GM12878 (cell line): ENCODE measurements around the gene TRIM51.

Experiments used
- BHLHE40 ChIP-seq, 2 experiments: fragments of 450-650 bp in 1 of 2; IDR thresholded peaks; 2 replicates each; pipeline ENCODE4 v1.6.1; 2011 to 2017; ENCODE audit warnings: low read depth in 2 of 2, borderline replicate concordance in 1 of 2, improper control_type of control experiment in 1 of 2, low read length in 1 of 2, mild to moderate bottlenecking in 1 of 2
- JUNB ChIP-seq: IDR thresholded peaks from 2 replicates; pipeline ENCODE4 v1.6.1; 2016; ENCODE audit warnings: antibody characterized with exemption, mild to moderate bottlenecking
- NFYB ChIP-seq: IDR thresholded peaks from 2 replicates; pipeline ENCODE4 v1.6.1; 2011; ENCODE audit warnings: low read depth, mild to moderate bottlenecking, low read length, improper control_type of control experiment, moderate library complexity; ENCODE audit not compliant: insufficient read depth
- TF ChIP-seq, protein P1 (sequence below): IDR thresholded peaks from 2 replicates; pipeline ENCODE4 v1.6.1; 2011; ENCODE audit warnings: borderline replicate concordance, low read depth, mild to moderate bottlenecking, moderate library complexity, mixed read lengths, low read length; ENCODE audit not compliant: insufficient read depth; ENCODE audit errors: extremely low read length
- TF ChIP-seq, protein P2 (sequence below): fragments of 450-650 bp; IDR thresholded peaks from 2 replicates; pipeline ENCODE4 v1.6.1; 2016; ENCODE audit warnings: mild to moderate bottlenecking
- TF ChIP-seq, protein P3 (sequence below): IDR thresholded peaks from 2 replicates; pipeline ENCODE4 v1.6.1; 2012; ENCODE audit warnings: low read depth, low read length, improper control_type of control experiment
- TF ChIP-seq, protein P4 (sequence below), 3 experiments: IDR thresholded peaks in 2 of 3; conservative IDR thresholded peaks in 1 of 3; 2 replicates each; pipeline ENCODE4 v1.5.1; 2011; ENCODE audit warnings: low read depth in 3 of 3, low read length in 3 of 3, mild to moderate bottlenecking in 3 of 3, control low read depth in 2 of 3, moderate library complexity in 2 of 3, inconsistent platforms in 1 of 3, mixed read lengths in 1 of 3; ENCODE audit not compliant: control insufficient read depth in 2 of 3, insufficient read depth in 1 of 3; ENCODE audit errors: extremely low read depth in 1 of 3
- TF ChIP-seq, protein P5 (sequence below): IDR thresholded peaks from 2 replicates; pipeline ENCODE4 v1.6.1; 2011; ENCODE audit warnings: low read depth, low read length, improper control_type of control experiment, borderline replicate concordance

DNA sequence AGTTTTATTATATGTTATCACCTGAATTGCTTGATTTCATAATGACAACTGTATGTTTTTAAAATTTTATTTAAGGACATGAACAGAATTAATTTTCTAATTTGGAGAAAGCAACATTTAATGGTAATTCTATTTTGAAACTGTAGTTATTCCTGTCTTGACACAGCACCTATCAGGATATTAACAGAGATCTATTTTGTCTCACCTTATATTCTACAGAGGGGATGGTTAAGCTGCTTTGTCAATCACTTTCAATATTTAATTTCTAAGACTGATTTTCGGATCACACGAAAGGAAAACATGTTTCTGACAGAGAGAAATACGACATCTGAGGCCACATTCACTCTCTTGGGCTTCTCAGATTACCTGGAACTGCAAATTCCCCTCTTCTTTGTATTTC, 44.6 kb upstream of the TRIM51 start, which contains the start of gene OR5D16:
- TF ChIP-seq, protein P1, sequence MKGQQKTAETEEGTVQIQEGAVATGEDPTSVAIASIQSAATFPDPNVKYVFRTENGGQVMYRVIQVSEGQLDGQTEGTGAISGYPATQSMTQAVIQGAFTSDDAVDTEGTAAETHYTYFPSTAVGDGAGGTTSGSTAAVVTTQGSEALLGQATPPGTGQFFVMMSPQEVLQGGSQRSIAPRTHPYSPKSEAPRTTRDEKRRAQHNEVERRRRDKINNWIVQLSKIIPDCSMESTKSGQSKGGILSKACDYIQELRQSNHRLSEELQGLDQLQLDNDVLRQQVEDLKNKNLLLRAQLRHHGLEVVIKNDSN, result no peak
- TF ChIP-seq, protein P2, sequence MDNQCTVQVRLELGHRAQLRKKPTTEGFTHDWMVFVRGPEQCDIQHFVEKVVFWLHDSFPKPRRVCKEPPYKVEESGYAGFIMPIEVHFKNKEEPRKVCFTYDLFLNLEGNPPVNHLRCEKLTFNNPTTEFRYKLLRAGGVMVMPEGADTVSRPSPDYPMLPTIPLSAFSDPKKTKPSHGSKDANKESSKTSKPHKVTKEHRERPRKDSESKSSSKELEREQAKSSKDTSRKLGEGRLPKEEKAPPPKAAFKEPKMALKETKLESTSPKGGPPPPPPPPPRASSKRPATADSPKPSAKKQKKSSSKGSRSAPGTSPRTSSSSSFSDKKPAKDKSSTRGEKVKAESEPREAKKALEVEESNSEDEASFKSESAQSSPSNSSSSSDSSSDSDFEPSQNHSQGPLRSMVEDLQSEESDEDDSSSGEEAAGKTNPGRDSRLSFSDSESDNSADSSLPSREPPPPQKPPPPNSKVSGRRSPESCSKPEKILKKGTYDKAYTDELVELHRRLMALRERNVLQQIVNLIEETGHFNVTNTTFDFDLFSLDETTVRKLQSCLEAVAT, result no peak
- TF ChIP-seq JUNB (no peak), BHLHE40 (IDR thresholded peaks at IDR 0.05; ENCODE audit: borderline replicate concordance in 1 of 2, low read depth in 2 of 2, low read length in 1 of 2) (no peak), NFYB (no peak)
- TF ChIP-seq, protein P3, sequence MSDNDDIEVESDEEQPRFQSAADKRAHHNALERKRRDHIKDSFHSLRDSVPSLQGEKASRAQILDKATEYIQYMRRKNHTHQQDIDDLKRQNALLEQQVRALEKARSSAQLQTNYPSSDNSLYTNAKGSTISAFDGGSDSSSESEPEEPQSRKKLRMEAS, result no peak
- TF ChIP-seq, protein P4, sequence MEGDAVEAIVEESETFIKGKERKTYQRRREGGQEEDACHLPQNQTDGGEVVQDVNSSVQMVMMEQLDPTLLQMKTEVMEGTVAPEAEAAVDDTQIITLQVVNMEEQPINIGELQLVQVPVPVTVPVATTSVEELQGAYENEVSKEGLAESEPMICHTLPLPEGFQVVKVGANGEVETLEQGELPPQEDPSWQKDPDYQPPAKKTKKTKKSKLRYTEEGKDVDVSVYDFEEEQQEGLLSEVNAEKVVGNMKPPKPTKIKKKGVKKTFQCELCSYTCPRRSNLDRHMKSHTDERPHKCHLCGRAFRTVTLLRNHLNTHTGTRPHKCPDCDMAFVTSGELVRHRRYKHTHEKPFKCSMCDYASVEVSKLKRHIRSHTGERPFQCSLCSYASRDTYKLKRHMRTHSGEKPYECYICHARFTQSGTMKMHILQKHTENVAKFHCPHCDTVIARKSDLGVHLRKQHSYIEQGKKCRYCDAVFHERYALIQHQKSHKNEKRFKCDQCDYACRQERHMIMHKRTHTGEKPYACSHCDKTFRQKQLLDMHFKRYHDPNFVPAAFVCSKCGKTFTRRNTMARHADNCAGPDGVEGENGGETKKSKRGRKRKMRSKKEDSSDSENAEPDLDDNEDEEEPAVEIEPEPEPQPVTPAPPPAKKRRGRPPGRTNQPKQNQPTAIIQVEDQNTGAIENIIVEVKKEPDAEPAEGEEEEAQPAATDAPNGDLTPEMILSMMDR (IDR thresholded peaks at IDR 0.05 in 2 of 3, conservative IDR thresholded peaks at IDR 0.05 in 1 of 3; ENCODE audit: control insufficient read depth in 2 of 3, extremely low read depth in 1 of 3, insufficient read depth in 1 of 3, low read depth in 3 of 3, low read length in 3 of 3), result no peak
- TF ChIP-seq, protein P5, sequence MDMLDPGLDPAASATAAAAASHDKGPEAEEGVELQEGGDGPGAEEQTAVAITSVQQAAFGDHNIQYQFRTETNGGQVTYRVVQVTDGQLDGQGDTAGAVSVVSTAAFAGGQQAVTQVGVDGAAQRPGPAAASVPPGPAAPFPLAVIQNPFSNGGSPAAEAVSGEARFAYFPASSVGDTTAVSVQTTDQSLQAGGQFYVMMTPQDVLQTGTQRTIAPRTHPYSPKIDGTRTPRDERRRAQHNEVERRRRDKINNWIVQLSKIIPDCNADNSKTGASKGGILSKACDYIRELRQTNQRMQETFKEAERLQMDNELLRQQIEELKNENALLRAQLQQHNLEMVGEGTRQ, result no peak
